Measurements from ENCODE around the gene KNG1. TPM values are rescaled to one million over a fixed set of nuclear protein-coding genes. Genes with fewer than 3 reads are reported as not detected.

KNG1 gene
- total and polyA plus RNA-seq, 2 of the 8 experiments (the other 6 are each of a cell fraction or from before 2014, with no cell fraction given): 0.05 TPM; not detected in 1

GRCh38 chr3:186750316-186750715 is 33.2 kb downstream of the KNG1 start (continued):
- no peak for TF ChIP-seq CBX5 (IDR thresholded peaks at IDR 0.05; ENCODE audit: low read depth, low read length)
- TF ChIP-seq CTCF (IDR thresholded peaks at IDR 0.05; ENCODE audit: control extremely low read depth in 1 of 3, insufficient read depth in 1 of 3, low read depth in 1 of 3, low read length in 3 of 3): no peak
- TF ChIP-seq KDM5A (IDR thresholded peaks at IDR 0.05; ENCODE audit: low read length): no peak
- no peak for TF ChIP-seq RXRA (IDR thresholded peaks at IDR 0.05; ENCODE audit: insufficient read depth, low read depth, low read length)

All from H1 (cell line).